Ectodermal cell (in vitro differentiated cells): Measurements from ENCODE around the gene CTSK.
"Not testable (repeated sequence)": the region's sequence is repeated elsewhere in the genome, so short reads cannot be mapped to it uniquely, and the experiment has no call there.

Experiments
- H3K27ac ChIP-seq: 2 replicates; pipeline ENCODE4 v1.7.0; 2013; ENCODE audit warnings: mild to moderate bottlenecking, low read depth, low read length; ENCODE audit not compliant: insufficient read depth, poor library complexity, severe bottlenecking
- H3K27me3 ChIP-seq: 2 replicates; pipeline ENCODE4 v1.7.0; 2013; ENCODE audit warnings: mild to moderate bottlenecking, low read length; ENCODE audit not compliant: insufficient read depth, control insufficient read depth, poor library complexity, severe bottlenecking
- H3K36me3 ChIP-seq: one replicate; pipeline ENCODE4 v1.7.0; 2013; ENCODE audit warnings: low read length; ENCODE audit not compliant: control insufficient read depth, insufficient read depth
- H3K4me1 ChIP-seq: one replicate; pipeline ENCODE4 v1.7.0; 2013; ENCODE audit warnings: low read length; ENCODE audit not compliant: control insufficient read depth, insufficient read depth
- H3K4me3 ChIP-seq: 2 replicates; pipeline ENCODE4 v1.7.0; 2013; ENCODE audit warnings: low read depth, low read length, control low read depth; ENCODE audit not compliant: insufficient read depth
- H3K9me3 ChIP-seq: 2 replicates; pipeline ENCODE4 v1.7.0; 2013; ENCODE audit warnings: mild to moderate bottlenecking, low read length, moderate library complexity; ENCODE audit not compliant: control insufficient read depth
- WGBS, 2 experiments: methylation state at CpG; one replicate each; pipeline ENCODE4 v1.1.7; 2013; ENCODE audit warnings: missing lambda C conversion rate in 2 of 2; 5-methylcytosine and 5-hydroxymethylcytosine counted together

CTSK gene

GRCh38 chr1:150833961-150834360, 25.9 kb upstream of the CTSK start:
- not testable (repeated sequence) for H3K9me3 ChIP-seq, H3K27me3 ChIP-seq, H3K4me1 ChIP-seq, H3K27ac ChIP-seq, H3K4me3 ChIP-seq
- whole genome bisulfite sequencing, 2 experiments: 84 to 94% methylated on average over 6 of the region's 6 CpGs
- peaks cover 23% of the 10 kb centered on the region for H3K36me3 ChIP-seq

GRCh38 chr1:150832597-150832996, 24.5 kb upstream of the CTSK start:
- Histone ChIP-seq H3K36me3 (peaks cover 30% of the 10 kb centered on the region), H3K4me3 (no peak overlapping the region), H3K4me1 (no peaks in the 10 kb centered on the region), H3K9me3 (no peaks in the 10 kb centered on the region), H3K27me3 (no peaks in the 10 kb centered on the region), H3K27ac (no peak overlapping the region)
- WGBS, 2 experiments: 88 to 100% methylated on average over 1 of the region's 1 CpG

GRCh38 chr1:150829751-150830150, 21.7 kb upstream of the CTSK start:
- 85 to 90% methylated on average over 7 of the region's 7 CpGs for WGBS, 2 experiments

GRCh38 chr1:150826299-150826698, 18.2 kb upstream of the CTSK start:
- Histone ChIP-seq H3K9me3 (no peaks in the 10 kb centered on the region), H3K27me3 (no peaks in the 10 kb centered on the region), H3K4me3 (no peak overlapping the region), H3K27ac (no peak overlapping the region), H3K36me3 (peaks cover 19% of the 10 kb centered on the region), H3K4me1 (no peaks in the 10 kb centered on the region)
- WGBS, 2 experiments: 86 to 100% methylated on average over 1 of the region's 1 CpG

More at GRCh38 chr1:150829751-150830150, 21.7 kb upstream of the CTSK start:
- Histone ChIP-seq H3K4me1 (no peaks in the 10 kb centered on the region), H3K27ac (no peak overlapping the region), H3K9me3 (no peaks in the 10 kb centered on the region), H3K27me3 (no peaks in the 10 kb centered on the region), H3K36me3 (peaks cover 29% of the 10 kb centered on the region), H3K4me3 (no peak overlapping the region)

GRCh38 chr1:150820730-150821512, 12.9 kb upstream of the CTSK start:
- Histone ChIP-seq H3K27ac (no peak overlapping the region), H3K36me3 (peaks cover 26% of the 10 kb centered on the region)
- WGBS, 2 experiments: 94 to 95% methylated on average over 5 to 7 of the region's 7 CpGs

GRCh38 chr1:150815871-150816270, 7.8 kb upstream of the CTSK start:
- no peaks in the 10 kb centered on the region for H3K27me3 ChIP-seq
- peaks cover 39% of the 10 kb centered on the region for H3K36me3 ChIP-seq
- no peaks in the 10 kb centered on the region for H3K4me1 ChIP-seq
- 87 to 90% methylated on average over 2 to 4 of the region's 4 CpGs for WGBS, 2 experiments
- H3K27ac ChIP-seq: no peak overlapping the region
- no peaks in the 10 kb centered on the region for H3K9me3 ChIP-seq
- H3K4me3 ChIP-seq: no peak overlapping the region

More at GRCh38 chr1:150820730-150821512, 12.9 kb upstream of the CTSK start:
- no peaks in the 10 kb centered on the region for H3K27me3 ChIP-seq
- no peaks in the 10 kb centered on the region for H3K9me3 ChIP-seq
- H3K4me3 ChIP-seq: no peak overlapping the region
- no peaks in the 10 kb centered on the region for H3K4me1 ChIP-seq

- H3K4me1 ChIP-seq: no peaks in the 10 kb centered on the region
- no peaks in the 10 kb centered on the region for H3K9me3 ChIP-seq
- H3K27ac ChIP-seq: no peak overlapping the region
- peaks cover 39% of the 10 kb centered on the region for H3K36me3 ChIP-seq
- H3K27me3 ChIP-seq: no peaks in the 10 kb centered on the region
- WGBS, 2 experiments: 77 to 87% methylated on average over 5 of the region's 5 CpGs
- H3K4me3 ChIP-seq: no peak overlapping the region
These were observed 5.1 kb upstream of the CTSK start for GRCh38 chr1:150813028-150813707.

- Histone ChIP-seq H3K27ac (no peak overlapping the region), H3K4me3 (no peak overlapping the region), H3K27me3 (no peaks in the 10 kb centered on the region), H3K36me3 (peaks cover 26% of the 10 kb centered on the region), H3K9me3 (no peaks in the 10 kb centered on the region), H3K4me1 (no peaks in the 10 kb centered on the region)
- 87 to 88% methylated on average over 9 of the region's 9 CpGs for WGBS, 2 experiments
These were observed 3.0 kb upstream of the CTSK start for GRCh38 chr1:150810958-150811659.

- Histone ChIP-seq H3K9me3 (no peaks in the 10 kb centered on the region), H3K27me3 (no peaks in the 10 kb centered on the region), H3K36me3 (peaks cover 21% of the 10 kb centered on the region), H3K4me1 (peaks cover 5% of the 10 kb centered on the region), H3K27ac (no peak overlapping the region), H3K4me3 (no peak overlapping the region)
- WGBS, 2 experiments: 86 to 95% methylated on average over 3 of the region's 3 CpGs
These were observed 1.6 kb upstream of the CTSK start for GRCh38 chr1:150809651-150810050.

GRCh38 chr1:150808846-150809245, 786 bp upstream of the CTSK start:
- Histone ChIP-seq H3K27me3 (no peaks in the 10 kb centered on the region), H3K36me3 (peaks cover 21% of the 10 kb centered on the region), H3K4me1 (peaks cover 5% of the 10 kb centered on the region), H3K4me3 (no peak overlapping the region), H3K9me3 (no peaks in the 10 kb centered on the region), H3K27ac (no peak overlapping the region)
- 93% methylated on average over 2 of the region's 2 CpGs for WGBS, 2 experiments
